ENCODE results near the gene ADO.

The ADO gene

DNA sequence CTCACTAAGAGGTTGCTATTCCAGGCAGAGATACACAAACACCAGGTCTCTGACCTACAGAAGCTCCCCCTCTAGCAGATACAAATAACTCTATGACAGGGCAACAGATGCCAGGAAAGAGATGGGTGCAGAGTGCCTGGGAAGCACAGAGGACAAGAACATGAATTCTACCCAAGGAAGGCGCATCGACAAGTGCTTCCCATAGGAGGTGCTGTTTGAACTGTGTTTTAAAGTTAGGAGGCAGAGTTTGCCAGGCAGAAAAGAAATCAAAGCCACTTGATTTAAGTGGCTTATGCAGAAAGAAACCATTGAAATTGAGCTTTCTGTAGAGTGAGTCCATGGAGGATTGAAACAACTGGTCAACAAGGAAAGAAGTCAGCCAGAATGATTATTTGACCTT is 46.9 kb downstream of the ADO start:
- DNase-seq (ENCODE audit: low read depth, low spot score) = peak; percentile 15
- H3K4me3 ChIP-seq (ENCODE audit: low read length) = no peak overlapping the region

DNA sequence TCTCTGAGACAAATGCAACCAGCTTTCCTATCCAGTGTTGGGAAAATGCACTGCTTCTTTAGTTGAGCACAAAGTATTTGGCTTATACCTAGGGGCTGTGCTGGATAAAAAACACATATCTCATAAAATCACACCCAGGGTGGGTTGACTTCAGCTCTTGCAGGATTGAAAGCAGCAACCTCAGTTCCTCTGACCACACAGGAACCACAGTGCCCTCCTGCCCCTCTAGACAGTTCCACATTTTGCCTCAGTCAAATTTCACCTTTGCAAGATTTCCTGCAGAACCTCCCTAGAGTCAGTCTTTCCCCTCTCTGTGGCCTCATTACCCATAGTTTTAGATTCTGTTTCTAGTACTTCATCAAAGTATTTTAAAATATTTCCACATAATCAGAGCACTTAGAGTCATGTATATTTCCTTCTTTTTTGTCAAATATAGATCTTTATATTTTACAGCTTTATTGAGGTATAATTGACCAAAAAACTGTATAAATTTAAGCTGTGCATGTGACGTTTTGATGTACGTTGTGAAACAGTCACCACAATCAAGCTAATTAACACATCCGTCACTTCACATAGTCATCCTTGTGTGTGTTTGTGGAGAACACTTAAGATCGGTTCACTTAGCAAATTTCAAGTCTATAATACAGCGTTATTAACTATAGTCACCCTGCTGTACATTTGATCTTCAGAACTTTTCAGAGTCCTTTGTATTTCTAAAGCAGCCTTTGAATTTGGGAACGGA is 48.6 kb downstream of the ADO start:
- no peak for DNase-seq (ENCODE audit: low read depth, low spot score)
- no peak overlapping the region for H3K4me3 ChIP-seq (ENCODE audit: low read length)

DNA sequence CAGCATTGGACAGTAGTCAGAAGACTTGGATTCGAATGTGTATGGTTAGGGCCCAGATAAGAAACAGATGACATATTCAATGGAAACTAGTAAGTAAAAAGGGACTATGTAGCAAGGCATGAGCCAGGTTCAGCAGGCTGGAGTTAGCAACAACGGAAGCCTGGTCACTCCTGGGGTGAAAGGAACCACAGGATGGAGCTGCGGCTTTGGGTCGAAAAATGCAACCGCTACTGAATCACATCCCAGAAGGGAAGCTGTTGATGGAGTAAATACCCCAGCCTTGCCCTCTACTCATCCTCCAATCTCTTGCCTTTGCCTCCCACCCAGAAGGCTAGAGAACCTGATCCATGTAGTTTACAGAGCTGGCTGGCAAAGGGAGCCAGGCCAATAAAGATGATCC is 49.2 kb downstream of the ADO start:
- no peak for DNase-seq (ENCODE audit: low read depth, low spot score)
- no peak overlapping the region for H3K4me3 ChIP-seq (ENCODE audit: low read length)

DNA sequence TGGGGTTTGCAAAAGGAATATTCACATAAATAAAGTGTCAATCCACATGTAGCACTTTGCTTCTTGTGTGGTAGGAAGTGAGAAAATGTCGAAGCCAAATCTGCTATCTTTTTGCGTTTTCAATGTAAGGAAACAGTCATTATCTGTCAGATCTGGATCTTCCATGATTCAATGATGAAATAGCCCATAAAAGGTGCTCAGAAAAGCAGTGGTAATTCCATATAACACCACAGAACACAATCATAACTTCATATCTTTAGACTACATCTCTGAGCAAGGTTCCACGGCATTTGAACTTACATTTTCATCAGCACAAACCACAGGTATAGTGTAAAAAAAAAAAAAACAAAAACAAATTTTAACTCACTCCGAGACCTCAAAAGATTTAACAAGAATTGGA is 51.5 kb downstream of the ADO start:
- H3K4me3 ChIP-seq (ENCODE audit: low read length) = no peak overlapping the region
- peak; percentile 25 for DNase-seq (ENCODE audit: low read depth, low spot score)

All from Jurkat, Clone E6-1 (cell line).